Esophagus muscularis mucosa (tissue), 3 donors: ENCODE results near the gene RORC.

Source experiments
- CTCF ChIP-seq, 3 experiments: fragments of 200-600 bp in 2 of 3; fragments of 450-650 bp in 1 of 3; sonication (generic) in 2 of 3; IDR thresholded peaks; one replicate each; pipeline ENCODE4 v1.5.1; 2017 to 2019; ENCODE audit warnings: antibody characterized with exemption in 3 of 3, mild to moderate bottlenecking in 2 of 3, moderate library complexity in 1 of 3
- POLR2A ChIP-seq: fragments of 450-650 bp; IDR thresholded peaks from one replicate; pipeline ENCODE4 v1.6.1; 2017; ENCODE audit warnings: antibody characterized with exemption, moderate library complexity, mild to moderate bottlenecking, low read depth

GRCh38 chr1:151756291-151756690 lies 75.3 kb downstream of the RORC start:
- TF ChIP-seq CTCF (IDR thresholded peaks at IDR 0.05) (no peak), POLR2A (no peak)
